GM12801 (cell line): ENCODE data around the gene RHBDL1.

ENCODE experiments used
- CTCF ChIP-seq: IDR thresholded peaks from one replicate; pipeline ENCODE4 v1.5.1; 2011; ENCODE audit warnings: control low read depth; ENCODE audit not compliant: insufficient read length; ENCODE audit errors: extremely low read depth

The RHBDL1 gene

GRCh38 chr16:674214-674881 lies 1.1 kb upstream of the RHBDL1 start:
- no peak for TF ChIP-seq CTCF

- TF ChIP-seq CTCF: no peak
Observed at GRCh38 chr16:675884-676564, 553 bp downstream of the RHBDL1 start.

- TF ChIP-seq CTCF: no peak
Observed at GRCh38 chr16:676565-676902, 1.1 kb downstream of the RHBDL1 start.

GRCh38 chr16:676913-677312 lies 1.4 kb downstream of the RHBDL1 start:
- no peak for TF ChIP-seq CTCF

- no peak for TF ChIP-seq CTCF
Observed at GRCh38 chr16:677316-678190, 2.1 kb downstream of the RHBDL1 start.

GRCh38 chr16:678209-678857 lies 2.9 kb downstream of the RHBDL1 start:
- no peak for TF ChIP-seq CTCF
